Neural cell (in vitro differentiated cells): ENCODE results near the gene ZNF616.

Experiments used
- EP300 ChIP-seq: fragments of 450-650 bp; conservative IDR thresholded peaks from 2 replicates; pipeline ENCODE4 v1.6.1; 2014; ENCODE audit warnings: antibody characterized with exemption, mild to moderate bottlenecking, moderate library complexity; ENCODE audit not compliant: poor library complexity, severe bottlenecking
- POLR2AphosphoS5 ChIP-seq: IDR thresholded peaks from 2 replicates; pipeline ENCODE4 v1.6.1; 2012
- TF ChIP-seq, protein P1 (sequence below): fragments of 450-650 bp; IDR thresholded peaks from 2 replicates; pipeline ENCODE4 v1.5.1; 2014; ENCODE audit warnings: antibody characterized with exemption, mild to moderate bottlenecking, moderate library complexity; ENCODE audit not compliant: poor library complexity, severe bottlenecking

DNA sequence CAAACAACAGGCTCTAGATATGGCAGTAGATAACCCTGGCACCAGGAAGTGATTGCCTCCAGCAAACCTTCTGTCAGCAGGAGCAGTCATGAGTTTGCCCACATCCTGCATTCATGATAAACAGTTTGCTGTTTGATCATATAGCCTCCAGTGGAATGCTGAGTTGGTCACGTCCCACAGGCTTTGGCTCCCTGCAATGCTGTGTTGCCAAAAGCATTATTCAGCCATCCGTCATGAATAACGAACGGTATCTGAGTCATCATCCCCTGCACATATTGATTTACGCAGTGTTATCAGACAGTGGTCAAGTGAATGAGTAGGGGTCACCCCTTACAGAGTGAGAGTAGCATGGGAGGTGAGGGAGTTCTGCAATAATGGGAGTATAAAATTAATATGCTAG, 69.2 kb downstream of the ZNF616 start:
- TF ChIP-seq POLR2AphosphoS5 (no peak), EP300 (no peak)
- TF ChIP-seq, protein P1, sequence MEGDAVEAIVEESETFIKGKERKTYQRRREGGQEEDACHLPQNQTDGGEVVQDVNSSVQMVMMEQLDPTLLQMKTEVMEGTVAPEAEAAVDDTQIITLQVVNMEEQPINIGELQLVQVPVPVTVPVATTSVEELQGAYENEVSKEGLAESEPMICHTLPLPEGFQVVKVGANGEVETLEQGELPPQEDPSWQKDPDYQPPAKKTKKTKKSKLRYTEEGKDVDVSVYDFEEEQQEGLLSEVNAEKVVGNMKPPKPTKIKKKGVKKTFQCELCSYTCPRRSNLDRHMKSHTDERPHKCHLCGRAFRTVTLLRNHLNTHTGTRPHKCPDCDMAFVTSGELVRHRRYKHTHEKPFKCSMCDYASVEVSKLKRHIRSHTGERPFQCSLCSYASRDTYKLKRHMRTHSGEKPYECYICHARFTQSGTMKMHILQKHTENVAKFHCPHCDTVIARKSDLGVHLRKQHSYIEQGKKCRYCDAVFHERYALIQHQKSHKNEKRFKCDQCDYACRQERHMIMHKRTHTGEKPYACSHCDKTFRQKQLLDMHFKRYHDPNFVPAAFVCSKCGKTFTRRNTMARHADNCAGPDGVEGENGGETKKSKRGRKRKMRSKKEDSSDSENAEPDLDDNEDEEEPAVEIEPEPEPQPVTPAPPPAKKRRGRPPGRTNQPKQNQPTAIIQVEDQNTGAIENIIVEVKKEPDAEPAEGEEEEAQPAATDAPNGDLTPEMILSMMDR: no peak
